Fibroblast of skin of right biceps (primary cell): ENCODE results near the gene TMEM131.

Experiments used
- DNase-seq: peaks from one replicate; pipeline ENCODE4 v3.0.0-alpha.2; 2013

TMEM131 gene

DNA sequence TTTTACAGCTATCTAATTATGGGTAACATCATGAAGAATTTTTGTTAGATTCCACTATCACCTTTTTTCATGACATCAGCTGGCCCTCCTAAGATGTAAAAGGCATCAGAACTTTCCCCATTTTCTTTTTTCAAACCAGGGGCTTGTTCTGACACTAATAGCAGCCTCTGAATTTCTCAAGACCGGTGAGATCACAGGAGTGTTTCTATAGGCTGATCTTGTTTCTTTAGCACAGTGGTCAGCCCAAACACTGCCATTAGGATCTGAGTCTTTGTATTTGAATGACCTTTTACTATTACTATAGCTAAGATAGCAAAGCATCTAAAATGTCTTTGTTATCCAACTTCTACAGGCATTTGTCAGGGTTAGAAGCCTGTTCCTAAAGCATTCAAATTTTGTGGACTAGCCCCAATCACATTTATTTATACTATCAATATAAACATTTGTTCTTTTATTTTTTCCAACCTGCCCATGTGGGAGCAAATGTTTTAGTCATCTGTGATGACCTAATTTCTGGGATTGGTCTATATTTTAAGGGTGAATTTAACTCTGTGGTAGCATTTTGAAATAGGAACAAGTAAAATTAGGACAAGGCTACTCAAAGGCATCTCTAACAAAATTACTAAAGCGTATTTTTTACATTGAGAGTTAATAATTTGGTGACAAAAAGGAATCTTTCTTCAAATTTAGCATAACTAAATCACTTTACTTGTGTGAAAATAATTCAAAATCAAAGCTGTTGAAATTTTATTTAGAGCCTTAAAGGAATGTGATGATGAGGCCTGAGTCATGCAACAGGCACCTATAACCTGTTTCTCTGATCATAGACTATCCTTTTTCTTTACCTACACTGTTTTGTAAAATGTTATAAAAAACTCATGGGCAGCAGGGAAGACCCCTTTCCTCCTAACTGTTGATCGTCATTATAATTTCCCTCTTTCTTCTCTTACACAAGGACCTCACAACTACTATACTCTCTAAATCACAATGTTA is 243.1 kb downstream of the TMEM131 start:
- DNase-seq, result no peak

DNA sequence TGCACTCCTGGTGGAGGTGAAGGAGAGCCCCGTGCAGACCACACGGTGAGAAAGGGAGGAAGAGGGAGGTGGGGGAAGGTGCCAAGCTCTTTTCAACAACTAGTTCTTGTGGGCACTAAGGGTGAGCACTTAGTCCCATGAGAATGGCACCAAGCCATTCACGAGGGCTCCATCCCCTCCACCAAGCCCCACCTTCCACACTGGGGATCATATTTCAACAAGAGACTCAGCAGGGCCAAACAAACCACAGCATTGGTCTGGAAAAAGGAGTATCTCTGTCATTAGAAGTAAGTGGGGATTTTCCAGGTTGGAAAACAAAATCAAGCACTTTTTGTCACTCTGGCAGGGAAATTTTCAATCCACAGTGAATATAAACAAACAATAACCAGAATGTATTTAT is 244.0 kb downstream of the TMEM131 start:
- DNase-seq, result peak; percentile 26

DNA sequence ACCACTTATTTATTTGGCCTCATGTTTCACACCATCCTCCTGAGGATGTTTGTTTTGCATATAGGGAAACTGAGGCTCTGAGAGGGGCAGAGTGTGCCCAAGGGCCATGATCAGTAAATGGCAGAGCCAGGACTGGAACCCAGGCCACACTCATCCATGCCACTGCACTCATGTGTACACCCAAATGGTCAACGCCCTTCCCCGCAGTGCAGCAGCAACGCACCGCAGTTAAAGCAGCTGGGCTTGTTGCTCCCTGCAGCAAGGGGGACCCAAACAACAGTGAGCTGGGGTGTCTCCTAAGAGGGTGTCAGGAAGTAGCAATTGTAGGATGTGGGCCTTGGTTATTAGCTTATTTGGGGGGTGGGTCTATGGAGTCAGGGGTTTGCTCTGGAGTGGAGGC is 245.7 kb downstream of the TMEM131 start:
- DNase-seq, result no peak

DNA sequence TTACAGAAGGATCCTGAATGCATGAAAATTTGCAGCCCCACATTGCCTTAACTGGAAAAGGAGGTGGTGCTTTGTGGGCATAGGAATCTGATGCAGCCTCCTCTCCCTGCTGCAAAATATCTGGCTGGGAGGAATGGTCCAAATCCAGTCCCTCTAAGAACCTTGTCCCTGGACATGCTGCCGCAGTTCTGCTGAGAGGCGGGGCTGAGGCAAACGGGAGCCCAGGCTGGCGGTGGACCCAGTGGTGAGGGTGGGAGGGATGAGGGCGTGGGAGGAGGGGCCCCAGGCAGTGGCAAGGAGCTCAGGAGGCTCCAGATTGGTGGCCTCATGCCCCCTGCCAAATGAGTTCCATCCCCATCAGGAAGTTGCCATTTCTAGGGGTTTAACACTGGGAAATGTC is 246.2 kb downstream of the TMEM131 start:
- no peak for DNase-seq

DNA sequence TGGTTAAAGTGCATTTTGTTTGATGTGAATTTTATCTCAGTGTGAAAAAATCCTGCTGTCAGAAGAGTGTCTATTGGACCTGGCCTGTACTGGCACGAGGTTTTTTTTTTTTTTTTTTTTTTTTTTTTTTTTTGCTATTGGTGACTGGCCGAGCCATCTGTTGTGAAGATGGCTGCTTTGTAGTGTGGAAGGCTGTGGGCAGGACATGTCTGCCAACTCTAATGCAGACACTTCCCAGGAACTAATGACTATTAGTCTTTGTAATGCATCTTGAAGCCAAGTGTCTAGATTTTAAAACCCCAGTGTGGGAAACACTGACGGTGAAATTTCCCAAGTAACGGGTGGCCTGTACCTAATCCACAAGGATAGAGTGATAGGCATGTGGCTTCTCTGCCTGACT is 248.0 kb downstream of the TMEM131 start:
- peak; percentile 15 for DNase-seq

DNA sequence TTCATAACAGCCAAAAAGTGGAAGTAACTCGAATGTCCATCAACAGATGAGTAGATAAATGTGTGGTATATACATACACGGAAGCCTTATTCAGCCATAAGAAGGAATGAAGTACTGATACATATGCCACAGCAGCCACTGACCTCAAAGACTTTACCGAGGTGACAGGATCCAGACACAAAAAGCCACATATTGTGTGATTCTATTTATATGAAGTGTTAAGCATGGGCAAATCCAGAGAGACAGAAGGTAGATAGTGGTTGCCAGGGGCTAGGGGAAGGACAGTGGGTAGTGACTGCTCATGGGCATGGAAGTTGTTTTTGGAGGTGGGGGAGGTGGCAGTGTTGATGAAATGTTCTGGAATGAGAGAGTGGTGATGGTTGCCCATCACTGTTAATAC is 248.5 kb downstream of the TMEM131 start:
- DNase-seq, result no peak

DNA sequence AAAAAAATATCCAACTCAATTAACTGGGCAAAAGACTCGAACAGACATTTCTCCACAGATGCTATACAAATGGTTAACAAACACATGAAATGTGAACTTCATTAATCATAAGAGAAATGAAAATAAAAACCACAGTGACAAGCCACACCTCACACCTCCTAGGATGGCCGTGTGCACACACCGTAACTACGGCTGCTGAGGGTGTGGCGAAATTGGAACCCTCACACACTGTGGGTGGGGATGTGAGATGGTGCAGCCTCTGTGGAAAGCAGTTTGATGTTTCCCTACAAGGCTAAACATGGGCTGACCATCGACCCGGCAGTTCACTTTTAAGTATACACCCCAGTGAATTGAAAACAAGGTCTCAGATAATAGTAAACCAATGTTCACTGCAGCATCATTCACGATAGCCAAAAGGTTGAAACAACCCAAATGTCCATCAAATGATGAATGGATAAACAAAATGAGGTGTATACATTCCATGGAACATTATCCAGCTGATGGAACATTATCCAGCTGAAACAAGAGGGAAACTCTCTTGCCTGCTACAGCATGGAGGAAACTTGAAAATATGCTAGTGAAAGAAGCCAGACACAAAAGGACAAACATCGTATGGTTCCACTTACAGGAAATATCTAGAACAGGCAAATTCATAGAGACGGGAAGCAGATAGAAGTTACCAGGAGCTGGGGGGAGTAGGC is 250.1 kb downstream of the TMEM131 start:
- no peak for DNase-seq

DNA sequence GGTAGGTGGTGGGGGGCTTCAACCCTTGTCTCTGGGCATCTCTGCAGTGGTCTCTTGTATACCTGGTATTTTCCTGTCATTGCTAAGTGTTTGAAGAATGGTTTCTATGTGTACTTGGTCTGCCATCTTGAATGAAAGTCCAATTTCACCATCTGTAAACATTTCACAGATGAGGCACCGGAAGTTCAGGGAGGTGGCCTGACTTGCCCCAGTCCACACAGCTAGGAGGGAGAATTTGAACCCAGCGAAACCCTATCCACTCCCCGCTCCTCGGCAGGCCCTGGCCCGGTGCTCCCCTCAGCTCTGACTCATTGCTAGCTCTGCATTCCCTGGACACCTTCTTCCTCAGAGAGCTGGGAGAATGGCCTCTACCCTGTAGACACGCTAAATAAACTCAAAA is 251.8 kb downstream of the TMEM131 start:
- DNase-seq, result no peak

DNA sequence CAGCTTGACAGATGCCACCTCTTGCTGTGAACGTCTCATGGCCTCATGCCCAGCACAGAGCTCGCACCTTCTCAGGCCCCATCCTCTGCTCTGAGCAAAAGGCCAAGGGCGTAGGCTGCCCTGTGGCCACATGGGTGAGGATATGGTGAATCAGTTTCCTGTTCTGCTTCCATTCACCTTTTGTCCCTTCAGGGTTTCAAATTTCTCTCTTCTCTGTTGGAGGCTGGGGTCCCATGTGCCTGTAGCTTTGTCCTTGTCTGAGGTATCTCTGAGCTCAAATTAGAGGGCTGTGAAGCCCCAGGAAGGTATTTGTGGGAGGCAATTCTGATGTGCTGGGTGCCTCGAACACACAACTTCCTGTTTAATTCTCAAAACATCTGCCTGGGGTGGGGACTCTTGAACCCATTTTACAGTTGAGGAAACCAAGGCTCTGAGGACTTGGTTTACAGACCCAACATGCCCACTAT is 253.3 kb downstream of the TMEM131 start:
- DNase-seq, result no peak

DNA sequence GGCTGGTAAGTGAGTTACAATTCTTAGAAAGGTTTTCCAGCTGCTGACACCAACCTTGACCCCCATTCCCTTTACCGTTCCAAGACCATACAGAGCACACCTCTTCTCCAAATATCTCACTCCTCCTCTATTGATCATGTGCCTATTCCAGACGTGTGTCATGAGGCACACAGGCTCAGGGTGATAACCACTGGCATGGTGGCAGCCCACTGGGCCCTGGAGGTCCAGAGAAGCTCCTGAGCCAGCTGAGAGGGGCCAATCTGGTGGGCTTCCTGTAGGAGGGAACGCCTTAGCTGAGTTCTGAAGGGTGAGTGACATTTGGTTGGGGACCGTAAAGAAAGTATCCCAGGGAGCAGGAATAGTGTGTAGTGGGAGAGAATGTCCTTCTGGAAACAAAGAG is 254.1 kb downstream of the TMEM131 start:
- DNase-seq, result no peak

DNA sequence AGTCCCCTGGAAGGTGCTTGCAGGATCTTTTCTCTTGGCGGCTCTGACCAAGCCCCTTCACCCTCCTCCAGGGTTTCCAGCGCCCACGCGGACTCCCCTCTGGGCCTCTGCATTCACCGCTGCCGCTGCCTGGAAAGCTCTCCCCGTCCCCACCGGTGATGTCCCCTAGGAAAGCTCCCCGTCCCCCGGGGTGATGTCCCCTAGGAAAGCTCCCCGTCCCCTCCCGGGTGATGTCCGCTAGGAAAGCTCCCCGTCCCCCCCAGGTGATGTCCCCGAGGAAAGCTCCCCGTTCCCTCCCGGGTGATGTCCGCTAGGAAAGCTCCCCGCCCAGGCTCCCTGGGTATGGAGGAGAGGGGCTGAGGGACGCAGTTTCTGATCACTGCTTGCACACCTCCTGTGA is 254.5 kb downstream of the TMEM131 start:
- no peak for DNase-seq

DNA sequence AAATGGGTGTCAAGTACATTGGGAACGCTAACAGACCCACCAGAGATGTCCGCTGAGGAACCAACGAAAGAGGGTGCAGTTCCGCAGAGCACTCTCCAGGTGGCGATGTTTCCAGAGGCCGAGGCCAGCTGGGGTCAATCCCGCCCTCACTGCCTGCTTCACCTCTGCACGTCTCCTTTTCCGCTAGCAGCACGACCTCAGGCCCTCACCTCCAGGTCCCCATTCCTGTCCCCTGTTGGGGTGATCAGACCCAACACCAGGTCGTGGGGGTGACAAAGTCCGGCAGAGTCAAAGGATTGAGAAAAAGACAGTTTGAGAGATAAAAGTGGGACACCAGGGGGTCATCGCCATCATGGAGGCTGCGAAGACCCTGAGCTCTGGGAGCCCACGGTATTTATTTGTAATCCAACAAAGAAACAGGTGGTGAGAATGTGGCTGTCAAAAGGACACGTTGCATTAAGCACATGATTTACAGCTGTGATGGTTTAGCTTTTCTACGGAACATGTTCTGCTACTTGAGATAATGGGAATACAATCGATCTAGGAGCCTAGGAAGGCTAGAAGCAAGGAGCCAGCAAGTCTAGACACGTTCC is 255.1 kb downstream of the TMEM131 start:
- DNase-seq, result peak; percentile 34

DNA sequence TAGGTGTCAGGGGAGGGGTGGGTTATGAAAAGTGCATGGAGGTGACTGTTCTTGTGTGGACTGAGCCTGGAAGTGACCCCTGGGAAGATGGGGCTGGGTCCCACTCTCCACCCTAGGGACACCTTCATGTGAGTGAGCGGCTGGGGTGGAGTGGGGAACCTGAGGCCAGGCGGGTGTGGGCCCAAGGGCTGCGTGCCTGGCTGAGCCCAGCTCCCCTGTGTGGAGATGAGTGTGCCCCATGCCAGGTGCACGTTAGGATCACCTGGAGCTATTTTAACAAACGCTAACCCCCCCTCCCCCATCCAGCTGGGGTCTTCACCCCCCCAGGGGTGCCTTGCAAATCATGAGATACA is 255.9 kb downstream of the TMEM131 start:
- DNase-seq, result no peak

DNA sequence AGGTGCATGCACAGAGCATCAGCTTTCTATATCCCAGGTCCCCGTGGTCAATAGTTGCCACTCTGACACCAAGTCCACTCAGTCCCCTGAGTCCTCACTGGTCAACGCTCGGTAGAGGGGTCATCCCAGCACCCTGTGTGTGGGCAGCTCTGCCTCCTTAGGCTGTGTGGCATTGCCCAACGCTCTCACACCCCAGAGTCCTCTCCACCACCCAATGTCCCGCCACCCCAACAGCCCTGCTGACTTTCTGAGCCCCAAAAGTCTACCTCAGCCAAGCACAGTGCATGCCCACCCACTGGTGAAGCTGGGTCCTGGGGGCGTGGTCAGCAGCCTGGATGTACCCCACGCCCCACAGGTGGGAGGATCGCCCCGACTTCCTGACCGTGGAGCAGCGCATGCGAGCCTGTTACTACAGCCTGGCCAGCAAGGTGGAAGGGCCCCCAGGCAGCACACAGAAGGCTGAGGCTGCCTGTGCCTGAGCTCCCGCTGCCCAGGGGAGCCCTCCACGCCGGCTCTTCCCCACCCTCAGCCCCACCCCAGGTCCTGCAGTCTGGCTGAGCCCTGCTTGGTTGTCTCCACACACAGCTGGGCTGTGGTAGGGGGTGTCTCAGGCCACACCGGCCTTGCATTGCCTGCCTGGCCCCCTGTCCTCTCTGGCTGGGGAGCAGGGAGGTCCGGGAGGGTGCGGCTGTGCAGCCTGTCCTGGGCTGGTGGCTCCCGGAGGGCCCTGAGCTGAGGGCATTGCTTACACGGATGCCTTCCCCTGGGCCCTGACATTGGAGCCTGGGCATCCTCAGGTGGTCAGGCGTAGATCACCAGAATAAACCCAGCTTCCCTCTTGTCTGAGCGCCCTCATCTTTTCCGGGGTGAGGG is 256.5 kb downstream of the TMEM131 start:
- DNase-seq, result no peak

DNA sequence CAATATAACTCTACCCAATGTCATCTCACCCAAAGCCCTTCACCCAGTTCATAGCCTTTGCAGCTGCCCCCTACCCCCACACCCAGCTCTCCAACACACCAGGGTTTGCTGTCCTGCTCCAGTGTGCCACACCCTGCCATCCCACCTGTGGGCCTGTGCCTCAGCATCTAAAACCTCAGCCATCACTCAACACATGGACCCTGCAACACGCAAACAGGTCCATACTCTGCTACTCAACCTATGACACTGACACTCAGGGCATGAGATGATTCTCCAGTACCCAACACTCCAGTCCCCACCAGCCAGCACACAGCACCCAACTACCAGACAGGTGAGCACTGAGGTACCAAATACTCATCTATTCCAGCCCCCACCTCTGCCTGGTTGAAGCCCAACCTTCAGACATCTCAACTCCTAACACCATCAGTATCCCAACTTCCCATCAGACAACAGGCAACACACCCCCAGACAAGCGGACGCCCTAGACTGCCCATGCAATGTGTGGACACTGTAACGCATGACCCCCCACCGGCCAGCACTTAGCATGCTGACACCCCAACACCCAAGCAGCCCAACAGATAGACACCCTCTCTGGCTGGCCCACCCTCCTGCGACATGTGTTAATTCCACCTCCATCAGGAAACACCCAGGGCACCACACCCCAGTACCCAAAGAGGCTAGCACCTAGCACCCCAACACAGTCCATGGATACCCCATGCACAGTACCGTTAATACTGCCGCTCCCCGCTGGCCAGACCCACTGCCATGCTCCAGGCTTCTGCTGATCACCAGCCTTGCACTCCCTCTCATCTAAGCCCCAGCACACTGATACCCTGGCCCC is 257.3 kb downstream of the TMEM131 start:
- no peak for DNase-seq

DNA sequence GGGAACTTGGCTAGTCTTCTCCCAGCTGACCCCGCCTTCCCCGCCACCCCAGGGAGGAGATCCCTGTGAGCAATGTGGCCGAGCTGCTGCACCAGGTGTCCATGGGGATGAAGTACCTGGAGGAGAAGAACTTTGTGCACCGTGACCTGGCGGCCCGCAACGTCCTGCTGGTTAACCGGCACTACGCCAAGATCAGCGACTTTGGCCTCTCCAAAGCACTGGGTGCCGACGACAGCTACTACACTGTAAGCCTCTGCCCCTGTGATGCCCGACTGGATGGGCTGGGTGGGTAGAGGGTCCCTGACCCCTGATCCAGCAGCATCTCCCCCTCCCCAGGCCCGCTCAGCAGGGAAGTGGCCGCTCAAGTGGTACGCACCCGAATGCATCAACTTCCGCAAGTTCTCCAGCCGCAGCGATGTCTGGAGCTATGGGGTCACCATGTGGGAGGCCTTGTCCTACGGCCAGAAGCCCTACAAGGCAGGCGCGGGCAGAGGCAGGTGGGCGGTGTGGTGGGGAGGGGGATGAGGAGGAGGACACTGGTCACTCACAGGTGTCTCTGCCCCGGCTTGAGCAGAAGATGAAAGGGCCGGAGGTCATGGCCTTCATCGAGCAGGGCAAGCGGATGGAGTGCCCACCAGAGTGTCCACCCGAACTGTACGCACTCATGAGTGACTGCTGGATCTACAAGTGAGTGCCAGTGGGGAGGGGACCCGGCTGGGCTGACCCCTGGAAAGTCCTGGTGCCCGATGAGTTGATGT is 258.1 kb downstream of the TMEM131 start:
- DNase-seq, result no peak

DNA sequence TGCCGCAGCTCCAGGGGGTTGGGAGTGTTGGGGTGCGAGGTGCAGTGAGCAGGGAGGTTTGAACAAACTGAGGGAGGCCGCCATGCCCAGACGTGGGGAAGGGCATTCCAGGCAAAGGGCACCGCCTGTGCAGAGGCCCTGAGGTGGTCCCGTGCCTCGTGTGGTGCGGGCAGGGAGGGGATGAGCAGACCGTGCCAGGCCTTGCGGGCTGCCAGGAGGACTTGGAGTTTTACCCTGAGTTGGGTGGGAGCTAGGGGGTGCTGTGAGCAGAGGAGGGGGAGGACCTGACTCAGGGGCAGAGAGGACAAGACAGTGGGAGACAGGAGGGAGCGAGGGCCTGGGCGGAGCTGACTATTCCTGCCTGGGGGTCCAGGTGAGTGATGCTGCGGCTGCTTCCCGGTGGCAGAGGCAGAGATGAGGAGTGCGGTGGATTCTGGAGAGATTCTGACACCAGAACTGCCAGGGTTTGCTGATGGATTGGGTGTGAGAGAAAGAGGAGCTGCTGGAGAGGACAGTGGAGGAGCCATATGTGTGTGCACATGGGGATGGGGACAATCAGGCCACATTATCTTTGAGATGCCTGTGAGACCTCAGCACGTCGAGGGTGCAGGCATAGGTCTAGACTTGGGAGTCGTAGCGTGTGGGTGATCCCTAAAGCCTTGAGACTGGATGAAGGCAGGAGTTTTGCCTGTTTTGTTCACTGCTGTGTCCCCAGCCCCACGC is 259.0 kb downstream of the TMEM131 start:
- DNase-seq, result no peak

DNA sequence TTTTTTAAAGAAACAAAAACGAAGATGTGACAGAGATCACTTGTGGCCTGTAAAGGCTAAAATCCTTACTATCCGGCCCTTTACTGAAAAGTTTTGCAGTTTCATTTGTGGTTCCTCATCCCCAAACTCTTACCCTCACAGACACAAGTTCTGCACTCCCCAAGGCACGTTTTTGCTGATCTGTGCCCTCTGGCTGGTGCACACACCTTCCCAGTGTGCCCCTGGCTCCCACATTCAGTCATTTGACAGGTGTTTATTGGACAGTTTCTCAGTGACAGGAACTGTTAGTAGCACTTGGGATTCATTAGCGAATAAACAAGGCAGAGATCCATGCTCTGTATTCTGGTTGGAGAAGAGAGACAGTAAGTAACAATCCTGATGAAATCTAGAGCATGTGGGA is 259.6 kb downstream of the TMEM131 start:
- DNase-seq, result no peak

DNA sequence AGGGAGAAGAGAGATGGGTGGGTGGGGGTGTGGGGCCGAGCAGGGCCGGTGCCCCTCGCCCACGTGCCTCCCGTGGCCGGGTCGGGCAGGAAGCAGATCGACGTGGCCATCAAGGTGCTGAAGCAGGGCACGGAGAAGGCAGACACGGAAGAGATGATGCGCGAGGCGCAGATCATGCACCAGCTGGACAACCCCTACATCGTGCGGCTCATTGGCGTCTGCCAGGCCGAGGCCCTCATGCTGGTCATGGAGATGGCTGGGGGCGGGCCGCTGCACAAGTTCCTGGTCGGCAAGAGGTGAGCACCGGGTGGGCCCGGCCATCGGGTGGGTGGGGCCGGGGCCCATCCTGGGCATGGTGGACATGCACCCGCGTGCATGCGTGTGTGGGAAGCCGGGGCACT is 260.6 kb downstream of the TMEM131 start:
- no peak for DNase-seq
